IMR-90 (cell line): Measurements from ENCODE around the gene NETO2. TPM values are rescaled to one million over a fixed set of nuclear protein-coding genes. Genes with fewer than 3 reads are reported as not detected.

Source experiments
- ATAC-seq: fragments of 200-7000 bp; cut with Tn5 transposase; 2 replicates; pipeline ENCODE4 v1.9.1; 2020; ENCODE audit warnings: low read depth, mild to moderate bottlenecking, moderate library complexity
- BruUV-seq: library from RNA; stranded (reverse); fragments of 400-500 nt; replicated peaks from 2 replicates; lab custom pipeline; 2021; lab: Mats Ljungman, UMichigan
- CTCF ChIA-PET: fragments of 300-600 bp; formaldehyde crosslinking; extraction: SDS; loops from one replicate; lab custom pipeline; 2021; ENCODE audit warnings: antibody characterized with exemption; lab: Yijun Ruan, JAX
- POLR2A ChIA-PET: fragments of 300-600 bp; sonication (Branson Sonifier 250); formaldehyde crosslinking; loops from one replicate; lab custom pipeline; 2022; ENCODE audit warnings: antibody characterized with exemption; ENCODE audit not compliant: unreplicated experiment; lab: Charles Lee
- DNase-seq: peaks from one replicate; pipeline ENCODE4 v3.0.0; 2013
- H2AFZ ChIP-seq: replicated peaks from 2 replicates; pipeline ENCODE3; 2013; ENCODE audit warnings: low read length, mild to moderate bottlenecking; ENCODE audit not compliant: poor library complexity
- H2AK5ac ChIP-seq: 2 replicates; pipeline ENCODE4 v1.6.1; 2013; ENCODE audit warnings: low read depth, low read length, inconsistent platforms
- H2AK9ac ChIP-seq: replicated peaks from 2 replicates; pipeline ENCODE3; 2013; ENCODE audit warnings: mild to moderate bottlenecking, low read depth, low read length, moderate library complexity; ENCODE audit not compliant: poor library complexity
- H2BK120ac ChIP-seq: 2 replicates; pipeline ENCODE4 v1.6.1; 2013; ENCODE audit warnings: low read depth, low read length, inconsistent platforms
- H2BK15ac ChIP-seq: 3 replicates; pipeline ENCODE4 v1.6.1; 2013; ENCODE audit warnings: low read depth, low read length, inconsistent platforms
- H2BK20ac ChIP-seq: 2 replicates; pipeline ENCODE4 v1.6.1; 2013; ENCODE audit warnings: low read depth, mild to moderate bottlenecking, inconsistent platforms, low read length, moderate library complexity
- H2BK5ac ChIP-seq: 2 replicates; pipeline ENCODE4 v1.6.1; 2013; ENCODE audit warnings: mild to moderate bottlenecking, low read depth, low read length, inconsistent platforms; ENCODE audit not compliant: poor library complexity, severe bottlenecking
- H3K14ac ChIP-seq: replicated peaks from 2 replicates; pipeline ENCODE4 v1.6.1; 2013; ENCODE audit warnings: low read depth, low read length, inconsistent platforms
- H3K18ac ChIP-seq: 2 replicates; pipeline ENCODE4 v1.6.1; 2013; ENCODE audit warnings: low read depth, low read length, control low read depth
- H3K23ac ChIP-seq: 2 replicates; pipeline ENCODE4 v1.6.1; 2013; ENCODE audit warnings: low read depth, low read length, inconsistent platforms
- H3K27ac ChIP-seq: 2 replicates; pipeline ENCODE4 v1.5.1; 2013; ENCODE audit warnings: mild to moderate bottlenecking, control low read depth, low read length; ENCODE audit not compliant: insufficient read depth
- H3K27me3 ChIP-seq: 2 replicates; pipeline ENCODE4 v1.6.1; 2013; ENCODE audit warnings: low read length; ENCODE audit not compliant: control insufficient read depth, insufficient read depth
- H3K36me3 ChIP-seq: 2 replicates; pipeline ENCODE4 v1.6.1; 2013; ENCODE audit warnings: low read length, mixed read lengths; ENCODE audit not compliant: control insufficient read depth, insufficient read depth
- H3K4ac ChIP-seq: 2 replicates; pipeline ENCODE4 v1.6.1; 2013; ENCODE audit warnings: low read depth, low read length, inconsistent platforms
- H3K4me1 ChIP-seq: 2 replicates; pipeline ENCODE4 v1.6.1; 2013; ENCODE audit warnings: low read length, mixed read lengths; ENCODE audit not compliant: control insufficient read depth, insufficient read depth
- H3K4me2 ChIP-seq: 2 replicates; pipeline ENCODE4 v1.6.1; 2013; ENCODE audit warnings: low read depth, mild to moderate bottlenecking, control low read depth, low read length, moderate library complexity
- H3K4me3 ChIP-seq: 2 replicates; pipeline ENCODE4 v1.5.1; 2013; ENCODE audit warnings: low read depth, mild to moderate bottlenecking, control low read depth, low read length, moderate library complexity; ENCODE audit not compliant: insufficient read depth
- H3K56ac ChIP-seq: 2 replicates; pipeline ENCODE4 v1.6.1; 2013; ENCODE audit warnings: low read length, inconsistent platforms; ENCODE audit not compliant: insufficient read depth; ENCODE audit errors: extremely low read depth
- H3K79me1 ChIP-seq, 2 experiments: 2 replicates each; pipeline ENCODE4 v1.6.1; 2013; ENCODE audit warnings: low read length in 2 of 2, inconsistent platforms in 1 of 2, low read depth in 1 of 2
- H3K9ac ChIP-seq: 2 replicates; pipeline ENCODE4 v1.6.1; 2013; ENCODE audit warnings: low read depth, low read length, control low read depth
- H3K9me1 ChIP-seq: 2 replicates; pipeline ENCODE4 v1.6.1; 2013; ENCODE audit warnings: low read length, inconsistent platforms; ENCODE audit not compliant: insufficient read depth
- H3K9me3 ChIP-seq: 2 replicates; pipeline ENCODE4 v1.6.1; 2013; ENCODE audit warnings: low read length; ENCODE audit not compliant: control insufficient read depth, insufficient read depth
- H4K20me1 ChIP-seq: 2 replicates; pipeline ENCODE4 v1.6.1; 2013; ENCODE audit warnings: low read length, inconsistent platforms; ENCODE audit not compliant: insufficient read depth
- H4K5ac ChIP-seq: 2 replicates; pipeline ENCODE4 v1.6.1; 2013; ENCODE audit warnings: mild to moderate bottlenecking, low read depth, low read length, control low read depth
- H4K8ac ChIP-seq, 2 experiments: 2 replicates each; pipeline ENCODE4 v1.6.1; 2013; ENCODE audit warnings: low read depth in 2 of 2, low read length in 2 of 2, control low read depth in 1 of 2, inconsistent platforms in 1 of 2
- H4K91ac ChIP-seq: 2 replicates; pipeline ENCODE4 v1.6.1; 2013; ENCODE audit warnings: low read depth, low read length, inconsistent platforms; ENCODE audit not compliant: insufficient read depth
- CTCF ChIP-seq: conservative IDR thresholded peaks from 2 replicates; pipeline ENCODE4 v1.5.1; 2012; ENCODE audit warnings: mild to moderate bottlenecking, low read depth, low read length, improper control_type of control experiment
- RCOR1 ChIP-seq: IDR thresholded peaks from 2 replicates; pipeline ENCODE4 v1.6.1; 2012; ENCODE audit warnings: mild to moderate bottlenecking, low read length, improper control_type of control experiment; ENCODE audit not compliant: insufficient replicate concordance
- USF2 ChIP-seq: fragments of 150-350 bp; IDR thresholded peaks from 2 replicates; pipeline ENCODE4 v1.6.1; 2017; ENCODE audit warnings: mild to moderate bottlenecking, antibody characterized with exemption, low read length, low read depth
- WGBS, 2 experiments: methylation state at CpG; one replicate each; pipeline versions ENCODE4 v1.1.5 to v1.1.7; 2013; ENCODE audit warnings: missing lambda C conversion rate in 2 of 2; ENCODE audit not compliant: insufficient read length in 1 of 2; ENCODE audit errors: extremely low coverage in 2 of 2; 5-methylcytosine and 5-hydroxymethylcytosine counted together
- dilution Hi-C: fragments of 300-500 bp; cut with HindIII; formaldehyde crosslinking; loops from one replicate; pipeline ENCODE4 v1.14.3; 2018; ENCODE audit warnings: low sequenced_read_pairs; ENCODE audit not compliant: unreplicated experiment
- in situ Hi-C: fragments of 300-500 bp; cut with MboI; formaldehyde crosslinking; loops from 3 replicates; pipeline ENCODE4 v1.14.3; 2019; ENCODE audit warnings: low sequenced_read_pairs, inconsistent platforms, mixed read lengths
- intact Hi-C: fragments of 100-400 bp; cut with micrococcal nuclease; formaldehyde crosslinking; loops from 2 replicates; pipeline ENCODE4 v1.10.0; 2022
- polyA plus RNA-seq, 3 experiments: library from polyadenylated mRNA; depleted of rRNA; stranded (reverse); fragments of >200 nt; gene quantifications; 2 replicates each; pipeline ENCODE4 v1.2.3, GENCODE V29; 2012; ENCODE audit warnings: low replicate concordance in 1 of 3
- total RNA-seq: library from RNA; depleted of rRNA; stranded (reverse); fragments of >200 nt; gene quantifications from 2 replicates; pipeline ENCODE4 v1.2.3, GENCODE V29; 2012

Gene NETO2
- total and polyA plus RNA-seq, 2 of the 4 experiments (the other 2 are of a cell fraction): 38.5 to 39.3 TPM

GRCh38 chr16:47063011-47063724 lies 80.6 kb downstream of the NETO2 start:
- Histone ChIP-seq H3K23ac (no peak overlapping the region), H4K5ac (no peak overlapping the region), H2BK20ac (no peak overlapping the region), H3K4me3 (no peak overlapping the region), H2AK5ac (no peak overlapping the region), H2BK120ac (no peak overlapping the region), H2AK9ac (no peak overlapping the region), H3K18ac (no peak overlapping the region), H3K4me2 (no peak overlapping the region), H2AFZ (no peak overlapping the region), H2BK15ac (no peak overlapping the region), H3K27ac (no peak overlapping the region), H3K27me3 (peaks cover 6% of the 10 kb centered on the region; the same call in 1 of the 2 replicates), H3K14ac (no peak overlapping the region), H3K4me1 (no peaks in the 10 kb centered on the region), H2BK5ac (no peak overlapping the region), H3K36me3 (no peaks in the 10 kb centered on the region), H4K91ac (no peak overlapping the region), H3K56ac (no peak overlapping the region), H3K9ac (no peak overlapping the region), H3K4ac (no peak overlapping the region), H3K9me1 (no peaks in the 10 kb centered on the region), H3K79me1 (no peaks in the 10 kb centered on the region), H4K20me1 (no peaks in the 10 kb centered on the region), H3K9me3 (no peaks in the 10 kb centered on the region), H4K8ac (no peak overlapping the region)
- 82% methylated on average over 5 of the region's 7 CpGs; no CpG with 5 or more reads in 1 of the 2 experiments for WGBS, 2 experiments
- TF ChIP-seq RCOR1 (no peak), CTCF (no peak), USF2 (no peak)
- CTCF ChIA-PET: no interaction called here
- in situ Hi-C loops (no loop called here), intact Hi-C loops (no loop called here), dilution Hi-C loops (no loop called here)
- no TSS peak for BruUV-seq
- POLR2A ChIA-PET: no interaction called here
- DNase-seq (no peak), ATAC-seq (no peak)
